ENCODE results near the gene MACROD2.

GRCh38 chr20:14740380-14740779 is 745.1 kb downstream of the MACROD2 start:
- TF ChIP-seq CTCF (IDR thresholded peaks at IDR 0.05) (no peak), POLR2A (IDR thresholded peaks at IDR 0.05) (no peak)

Measured in ovary (tissue), 3 donors.